Thyroid gland (tissue), 4 donors: ENCODE data around the gene SLC10A3.

ENCODE experiments used
- CTCF ChIP-seq, 6 experiments: fragments of 200-600 bp in 3 of 6; fragments of 450-650 bp in 3 of 6; sonication (generic) in 3 of 6; IDR thresholded peaks; one replicate each; pipeline ENCODE4 v1.5.1; 2016 to 2019; ENCODE audit warnings: antibody characterized with exemption in 6 of 6, mild to moderate bottlenecking in 2 of 6, inconsistent platforms in 1 of 6, moderate library complexity in 1 of 6
- POLR2A ChIP-seq, 2 donors: fragments of 450-650 bp; IDR thresholded peaks; one replicate each; pipeline ENCODE4 v1.6.1; 2017; ENCODE audit warnings: antibody characterized with exemption in 2 of 2, mild to moderate bottlenecking in 2 of 2, moderate library complexity in 1 of 2

GRCh38 chrX:154473683-154474082 is 16.7 kb downstream of the SLC10A3 start:
- TF ChIP-seq CTCF (IDR thresholded peaks at IDR 0.05) (no peak), POLR2A (IDR thresholded peaks at IDR 0.05) (no peak)
